ENCODE data around the gene KCNH1. TPM values are rescaled to one million over a fixed set of nuclear protein-coding genes. Genes with fewer than 3 reads are reported as not detected.
"Not testable (repeated sequence)": the region's sequence is repeated elsewhere in the genome, so short reads cannot be mapped to it uniquely, and the experiment has no call there.

KCNH1 gene
- total and polyA plus RNA-seq, 10 donors: not detected

GRCh38 chr1:211013346-211014240 is 120.4 kb downstream of the KCNH1 start:
- intact Hi-C loops (cut with DNase I; ENCODE audit: low total_unique reads): no loop called here

GRCh38 chr1:211011128-211011527 is 122.8 kb downstream of the KCNH1 start:
- H3K4me3 ChIP-seq; intact Hi-C loops (cut with DNase I; ENCODE audit: low total_unique reads); H3K9me3 ChIP-seq; H3K27ac ChIP-seq; H3K4me1 ChIP-seq; H3K36me3 ChIP-seq; DNase-seq: not testable (repeated sequence)
- WGBS, 5 donors: 75 to 91% (median 83%) methylated on average over 1 of the region's 1 CpG
- H3K27me3 ChIP-seq (replicated peaks in 1 of 7): peaks cover 0 to 12% (median 0%) of the 10 kb centered on the region in 7 donors

More at GRCh38 chr1:211013346-211014240, 120.4 kb downstream of the KCNH1 start:
- Histone ChIP-seq H3K4me3 (no peak overlapping the region), H3K27me3 (replicated peaks in 1 of 7) (peaks cover 0 to 17% (median 0%) of the 10 kb centered on the region in 7 donors), H3K27ac (no peak overlapping the region), H3K36me3 (no peaks in the 10 kb centered on the region), H3K4me1 (no peaks in the 10 kb centered on the region), H3K9me3 (peaks cover 0 to 7% (median 0%) of the 10 kb centered on the region in 8 donors)
- TF ChIP-seq POLR2AphosphoS5 (IDR thresholded peaks at IDR 0.05) (no peak), CTCF (IDR thresholded peaks at IDR 0.05 in 8 of 11, conservative IDR thresholded peaks at IDR 0.05 in 3 of 11) (no peak), POLR2A (IDR thresholded peaks at IDR 0.05) (no peak)
- DNase-seq: no peak
- WGBS, 5 donors: 54 to 74% (median 67%) methylated on average over 7 of the region's 7 CpGs

- intact Hi-C loops (cut with DNase I; ENCODE audit: low total_unique reads): no loop called here
- Histone ChIP-seq H3K36me3 (no peaks in the 10 kb centered on the region), H3K27ac (no peak overlapping the region), H3K4me3 (no peak overlapping the region), H3K4me1 (no peaks in the 10 kb centered on the region), H3K9me3 (peaks cover 0 to 7% (median 0%) of the 10 kb centered on the region in 8 donors), H3K27me3 (replicated peaks in 1 of 7) (peaks cover 0 to 12% (median 0%) of the 10 kb centered on the region in 7 donors)
- TF ChIP-seq POLR2A (IDR thresholded peaks at IDR 0.05): no peak
- TF ChIP-seq POLR2AphosphoS5 (IDR thresholded peaks at IDR 0.05): no peak
- TF ChIP-seq CTCF (IDR thresholded peaks at IDR 0.05 in 8 of 11, conservative IDR thresholded peaks at IDR 0.05 in 3 of 11): no peak
- no peak for DNase-seq
- WGBS, 5 donors: 62 to 72% (median 65%) methylated on average over 5 of the region's 5 CpGs
These were observed 124.0 kb downstream of the KCNH1 start for GRCh38 chr1:211009944-211010343.

- WGBS, 5 donors: 83 to 98% (median 92%) methylated on average over 1 of the region's 1 CpG
- H3K4me3 ChIP-seq: no peak overlapping the region
- DNase-seq: no peak
- no peaks in the 10 kb centered on the region for H3K4me1 ChIP-seq
- no peak for TF ChIP-seq POLR2AphosphoS5 (IDR thresholded peaks at IDR 0.05)
- TF ChIP-seq POLR2A (IDR thresholded peaks at IDR 0.05): no peak
- TF ChIP-seq CTCF (IDR thresholded peaks at IDR 0.05 in 8 of 11, conservative IDR thresholded peaks at IDR 0.05 in 3 of 11): no peak
- no peak overlapping the region for H3K27ac ChIP-seq
- H3K27me3 ChIP-seq (replicated peaks in 1 of 7): peaks cover 0 to 8% (median 0%) of the 10 kb centered on the region in 7 donors
- no peaks in the 10 kb centered on the region for H3K36me3 ChIP-seq
- intact Hi-C loops (cut with DNase I; ENCODE audit: low total_unique reads): no loop called here
- peaks cover 0 to 7% (median 0%) of the 10 kb centered on the region in 8 donors for H3K9me3 ChIP-seq
These were observed 126.1 kb downstream of the KCNH1 start for GRCh38 chr1:211007830-211008229.

- H3K27ac ChIP-seq; H3K9me3 ChIP-seq; H3K36me3 ChIP-seq; H3K4me3 ChIP-seq; H3K27me3 ChIP-seq (replicated peaks in 1 of 7); DNase-seq; intact Hi-C loops (cut with DNase I; ENCODE audit: low total_unique reads); H3K4me1 ChIP-seq: not testable (repeated sequence)
- WGBS, 5 donors: 89 to 96% (median 93%) methylated on average over 13 of the region's 13 CpGs
These were observed 138.0 kb downstream of the KCNH1 start for GRCh38 chr1:210995931-210996330.
